Loucy (cell line): ENCODE data around the gene IL34.

ENCODE experiments used
- H2AFZ ChIP-seq: fragments of 200-600 bp; sonication (generic); 2 replicates; pipeline ENCODE4 v1.6.0; 2016; ENCODE audit warnings: antibody characterized with exemption, mild to moderate bottlenecking, low read length, moderate library complexity
- H3F3A ChIP-seq: fragments of 200-600 bp; 2 replicates; pipeline ENCODE4 v1.6.0; 2016; ENCODE audit warnings: antibody characterized with exemption, low read depth, mild to moderate bottlenecking
- H3K27me3 ChIP-seq: fragments of 200-600 bp; sonication (generic); 2 replicates; pipeline ENCODE4 v1.6.1; 2014; ENCODE audit warnings: low read length, mild to moderate bottlenecking; ENCODE audit not compliant: insufficient read depth, poor library complexity, severe bottlenecking
- H3K36me3 ChIP-seq: fragments of 200-600 bp; sonication (generic); 2 replicates; pipeline ENCODE4 v1.6.1; 2016; ENCODE audit warnings: low read length; ENCODE audit not compliant: insufficient read depth
- H3K4me1 ChIP-seq: fragments of 200-600 bp; sonication (generic); 2 replicates; pipeline ENCODE4 v1.5.1; 2014; ENCODE audit warnings: low read length, mild to moderate bottlenecking; ENCODE audit not compliant: insufficient read depth, poor library complexity, severe bottlenecking
- H3K4me2 ChIP-seq: fragments of 200-600 bp; sonication (generic); 2 replicates; pipeline ENCODE4 v1.6.0; 2014; ENCODE audit warnings: antibody characterized with exemption, low read length, low read depth, mild to moderate bottlenecking; ENCODE audit not compliant: poor library complexity, severe bottlenecking
- H3K4me3 ChIP-seq: fragments of 200-600 bp; sonication (generic); 2 replicates; pipeline ENCODE4 v1.5.1; 2014; ENCODE audit warnings: low read length, mild to moderate bottlenecking, mixed read lengths; ENCODE audit not compliant: poor library complexity, severe bottlenecking
- H3K79me2 ChIP-seq: fragments of 200-600 bp; sonication (generic); 2 replicates; pipeline ENCODE4 v1.6.1; 2014; ENCODE audit warnings: low read length; ENCODE audit not compliant: insufficient read depth
- H3K9ac ChIP-seq: fragments of 200-600 bp; sonication (generic); 2 replicates; pipeline ENCODE4 v1.6.0; 2014; ENCODE audit warnings: mild to moderate bottlenecking, low read depth, low read length, moderate library complexity; ENCODE audit not compliant: poor library complexity, severe bottlenecking
- H3K9me2 ChIP-seq: fragments of 200-600 bp; sonication (generic); replicated peaks from 2 replicates; pipeline ENCODE4 v1.6.1; 2016; ENCODE audit warnings: low read depth, low read length, mixed read lengths
- H3K9me3 ChIP-seq: fragments of 200-600 bp; sonication (generic); 2 replicates; pipeline ENCODE4 v1.6.1; 2014; ENCODE audit warnings: mild to moderate bottlenecking, antibody characterized with exemption, low read length, low read depth; ENCODE audit not compliant: insufficient read depth
- H4K20me1 ChIP-seq: fragments of 200-600 bp; sonication (generic); 2 replicates; pipeline ENCODE4 v1.6.0; 2014; ENCODE audit warnings: antibody characterized with exemption, low read length, mild to moderate bottlenecking; ENCODE audit not compliant: insufficient read depth, poor library complexity, severe bottlenecking
- CTCF ChIP-seq: fragments of 200-600 bp; sonication (generic); conservative IDR thresholded peaks from 2 replicates; pipeline ENCODE4 v1.5.1; 2014; ENCODE audit warnings: mild to moderate bottlenecking, antibody characterized with exemption, low read length
- EZH2phosphoT487 ChIP-seq: fragments of 200-600 bp; IDR thresholded peaks from 2 replicates; pipeline ENCODE4 v1.6.1; 2018; ENCODE audit warnings: antibody characterized with exemption, mild to moderate bottlenecking, moderate library complexity, borderline replicate concordance

The IL34 gene

GRCh38 chr16:70656712-70657263 lies 10.4 kb downstream of the IL34 start:
- H3K9me2 ChIP-seq = no peaks in the 10 kb centered on the region

GRCh38 chr16:70657956-70658355 lies 11.6 kb downstream of the IL34 start:
- H3K9ac ChIP-seq = no peak overlapping the region
- no peak overlapping the region for H3K4me3 ChIP-seq
- H3K79me2 ChIP-seq = no peaks in the 10 kb centered on the region
- no peaks in the 10 kb centered on the region for H3K9me3 ChIP-seq
- H3K27me3 ChIP-seq = no peaks in the 10 kb centered on the region
- no peaks in the 10 kb centered on the region for H3F3A ChIP-seq
- H3K4me1 ChIP-seq = no peaks in the 10 kb centered on the region
- H4K20me1 ChIP-seq = no peaks in the 10 kb centered on the region
- H3K9me2 ChIP-seq = no peaks in the 10 kb centered on the region
- no peak overlapping the region for H2AFZ ChIP-seq
- TF ChIP-seq EZH2phosphoT487 = no peak
- TF ChIP-seq CTCF = no peak
- H3K4me2 ChIP-seq = no peak overlapping the region
- no peaks in the 10 kb centered on the region for H3K36me3 ChIP-seq

More at GRCh38 chr16:70656712-70657263, 10.4 kb downstream of the IL34 start:
- Histone ChIP-seq H3K4me1 (no peaks in the 10 kb centered on the region), H3K36me3 (no peaks in the 10 kb centered on the region), H3K9ac (no peak overlapping the region), H3F3A (no peaks in the 10 kb centered on the region), H3K4me3 (no peak overlapping the region), H3K9me3 (no peaks in the 10 kb centered on the region), H3K79me2 (no peaks in the 10 kb centered on the region), H3K4me2 (no peak overlapping the region), H2AFZ (no peak overlapping the region), H4K20me1 (no peaks in the 10 kb centered on the region), H3K27me3 (no peaks in the 10 kb centered on the region)
- TF ChIP-seq CTCF = no peak
- no peak for TF ChIP-seq EZH2phosphoT487

- Histone ChIP-seq H2AFZ (no peak overlapping the region), H3K9ac (no peak overlapping the region), H3K9me2 (no peaks in the 10 kb centered on the region), H3K4me3 (no peak overlapping the region), H3F3A (no peaks in the 10 kb centered on the region), H3K4me2 (no peak overlapping the region), H3K9me3 (no peaks in the 10 kb centered on the region), H3K4me1 (no peaks in the 10 kb centered on the region), H3K79me2 (no peaks in the 10 kb centered on the region), H3K27me3 (no peaks in the 10 kb centered on the region), H3K36me3 (no peaks in the 10 kb centered on the region), H4K20me1 (no peaks in the 10 kb centered on the region)
- TF ChIP-seq CTCF (no peak), EZH2phosphoT487 (no peak)
These were observed 12.6 kb downstream of the IL34 start for GRCh38 chr16:70658921-70659320.
